Measurements from ENCODE around the gene ELAVL2. TPM values are rescaled to one million over a fixed set of nuclear protein-coding genes. Genes with fewer than 3 reads are reported as not detected.
A peak's percentile ranks its signal among the peaks of the same experiment; 100 is the strongest.

Gene ELAVL2
- total and polyA plus RNA-seq, 2 donors (not counting 3 experiments of a cell fraction or from before 2014, with no cell fraction given) = 0.06 to 0.20 TPM

DNA sequence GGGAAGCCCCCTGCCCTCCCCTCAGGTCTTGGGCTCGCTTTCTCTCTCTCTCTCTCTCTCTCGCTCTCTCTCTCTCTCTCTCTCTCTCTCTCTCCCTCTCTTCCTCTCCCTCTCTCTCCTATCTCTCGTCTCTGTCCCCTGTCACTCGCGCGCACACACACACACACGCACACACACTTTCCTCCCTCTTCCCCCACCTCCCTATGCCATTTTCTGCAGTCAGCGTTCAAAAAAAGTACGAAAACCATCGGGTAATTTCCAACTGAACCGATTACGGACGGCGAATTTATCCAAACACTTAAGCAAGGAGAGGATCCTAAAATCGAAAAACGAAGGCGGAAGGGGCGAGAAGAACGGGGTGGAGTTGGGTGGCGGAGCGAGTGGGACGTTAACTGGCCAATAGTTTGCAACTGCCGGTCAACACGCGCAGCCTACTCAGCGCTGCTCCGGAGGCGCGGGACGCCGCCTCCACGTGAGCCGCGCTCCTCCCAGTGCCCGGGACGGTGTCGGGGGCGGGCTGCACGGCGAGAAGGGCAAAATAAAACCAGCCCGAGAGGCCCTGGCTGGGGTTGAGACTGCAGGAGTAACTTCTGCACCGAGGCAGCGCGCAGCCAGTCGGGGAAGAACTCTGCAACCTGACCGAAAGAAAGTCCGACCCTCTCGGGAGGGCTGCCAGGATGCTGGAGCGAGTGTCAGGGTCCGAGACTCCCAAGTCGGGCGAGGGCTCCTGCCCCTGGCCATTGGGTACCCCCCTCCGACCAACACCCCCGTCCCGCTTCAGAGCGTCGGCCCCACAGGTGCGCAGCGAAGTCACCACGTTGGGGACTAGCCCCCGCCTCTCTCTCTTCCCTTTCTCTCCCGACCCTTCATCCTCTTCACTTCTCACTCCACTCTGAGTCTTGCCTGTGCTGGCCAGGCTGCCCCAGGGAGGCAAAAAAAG, 24.9 kb upstream of the ELAVL2 start:
- no peaks in the 10 kb centered on the region for H3K9me1 ChIP-seq (replicated peaks; ENCODE audit: control insufficient read depth, extremely low read depth, insufficient read depth, low read length)
- H4K20me1 ChIP-seq (replicated peaks; ENCODE audit: control insufficient read depth, extremely low read depth, insufficient read depth, low read length) = no peaks in the 10 kb centered on the region
- ChIA-PET POLR2A (no interaction called here), CTCF (no interaction called here)
- peak overlapping the region; percentile 46 for H2AFZ ChIP-seq (ENCODE audit: low read depth, low read length)
- H3K36me3 ChIP-seq (ENCODE audit: control insufficient read depth in 2 of 2, extremely low read depth in 1 of 2, insufficient read depth in 2 of 2, low read length in 2 of 2) = no peaks in the 10 kb centered on the region
- H3K4me2 ChIP-seq (ENCODE audit: insufficient read depth, low read length) = no peak overlapping the region
- no peak overlapping the region for H3K9ac ChIP-seq (replicated peaks; ENCODE audit: extremely low read depth, insufficient read depth, low read length)
- intact Hi-C loops (cut with micrococcal nuclease) = no loop called here
- H3K27ac ChIP-seq (ENCODE audit: insufficient read depth, low read depth, low read length) = no peak overlapping the region
- no peak overlapping the region for H3K4me3 ChIP-seq (replicated peaks in 1 of 3; ENCODE audit: insufficient read depth in 1 of 3, low read depth in 1 of 3, low read length in 3 of 3)
- TF ChIP-seq POLR2A (IDR thresholded peaks at IDR 0.05; ENCODE audit: low read depth, low read length) (no peak), EZH2 (IDR thresholded peaks at IDR 0.05; ENCODE audit: borderline replicate concordance, low read depth, low read length, severe bottlenecking) (peak; percentile 34)
- H3K27me3 ChIP-seq (ENCODE audit: control insufficient read depth in 2 of 2, insufficient read depth in 2 of 2, low read length in 2 of 2) = peaks cover 0 to 18% of the 10 kb centered on the region in 2 experiments
- FAIRE-seq (no peak), DNase-seq (ENCODE audit: low read depth, low spot score) (no peak)
- dilution Hi-C loops (cut with MboI; ENCODE audit: extremely low pct_ligation_motif_present, low sequenced_read_pairs) = no loop called here
- H3K79me2 ChIP-seq (ENCODE audit: control insufficient read depth, insufficient read depth, low read length) = no peaks in the 10 kb centered on the region
- BruUV-seq (replicated peaks) = no TSS peak
- no peaks in the 10 kb centered on the region for H3K9me3 ChIP-seq (replicated peaks; ENCODE audit: control insufficient read depth, insufficient read depth, low read length)
- no peaks in the 10 kb centered on the region for H3K4me1 ChIP-seq (ENCODE audit: control insufficient read depth, extremely low read depth, insufficient read depth, low read length)

DNA sequence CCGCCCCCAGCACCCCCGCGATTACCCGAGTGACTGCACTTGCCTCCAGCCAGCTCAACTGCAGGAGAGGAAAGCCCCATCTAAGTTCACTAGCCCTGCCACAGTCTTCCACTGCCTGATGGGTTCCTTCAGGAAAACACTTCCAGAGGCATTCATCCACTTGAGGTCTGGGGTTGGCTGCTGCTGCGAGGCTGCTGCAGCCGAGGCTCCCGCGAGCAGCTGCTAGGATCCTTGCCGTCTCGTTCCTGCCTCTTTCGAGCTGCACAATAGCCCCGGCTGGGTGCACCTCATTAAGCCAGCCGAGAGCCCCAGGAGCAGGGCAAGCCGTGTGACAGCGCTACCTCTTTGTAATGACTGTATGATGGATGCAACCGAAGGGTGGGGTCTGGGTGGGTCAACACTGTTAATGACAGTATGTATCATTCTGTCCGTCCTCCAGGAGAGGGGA, 24.2 kb upstream of the ELAVL2 start:
- Histone ChIP-seq H3K9ac (replicated peaks; ENCODE audit: extremely low read depth, insufficient read depth, low read length) (no peak overlapping the region), H3K4me3 (replicated peaks in 1 of 3; ENCODE audit: insufficient read depth in 1 of 3, low read depth in 1 of 3, low read length in 3 of 3) (no peak overlapping the region), H3K4me2 (ENCODE audit: insufficient read depth, low read length) (no peak overlapping the region), H4K20me1 (replicated peaks; ENCODE audit: control insufficient read depth, extremely low read depth, insufficient read depth, low read length) (no peaks in the 10 kb centered on the region), H3K79me2 (ENCODE audit: control insufficient read depth, insufficient read depth, low read length) (no peaks in the 10 kb centered on the region), H3K27me3 (ENCODE audit: control insufficient read depth in 2 of 2, insufficient read depth in 2 of 2, low read length in 2 of 2) (peaks cover 0 to 18% of the 10 kb centered on the region in 2 experiments), H3K9me3 (replicated peaks; ENCODE audit: control insufficient read depth, insufficient read depth, low read length) (no peaks in the 10 kb centered on the region), H3K27ac (ENCODE audit: insufficient read depth, low read depth, low read length) (no peak overlapping the region), H3K4me1 (ENCODE audit: control insufficient read depth, extremely low read depth, insufficient read depth, low read length) (no peaks in the 10 kb centered on the region), H3K36me3 (ENCODE audit: control insufficient read depth in 2 of 2, extremely low read depth in 1 of 2, insufficient read depth in 2 of 2, low read length in 2 of 2) (no peaks in the 10 kb centered on the region), H2AFZ (ENCODE audit: low read depth, low read length) (no peak overlapping the region), H3K9me1 (replicated peaks; ENCODE audit: control insufficient read depth, extremely low read depth, insufficient read depth, low read length) (no peaks in the 10 kb centered on the region)
- ChIA-PET POLR2A (no interaction called here), CTCF (no interaction called here)
- DNase-seq (ENCODE audit: low read depth, low spot score) (no peak), FAIRE-seq (no peak)
- intact Hi-C loops (cut with micrococcal nuclease) = no loop called here
- BruUV-seq (replicated peaks) = no TSS peak
- TF ChIP-seq MYC (IDR thresholded peaks at IDR 0.05; ENCODE audit: low read depth, low read length) = no peak
- TF ChIP-seq JUN (IDR thresholded peaks at IDR 0.05; ENCODE audit: borderline replicate concordance, insufficient read depth, insufficient read length, low read depth) = no peak
- no peak for TF ChIP-seq EZH2 (IDR thresholded peaks at IDR 0.05; ENCODE audit: borderline replicate concordance, low read depth, low read length, severe bottlenecking)
- no peak for TF ChIP-seq GATA2 (IDR thresholded peaks at IDR 0.05; ENCODE audit: insufficient read depth, insufficient read length, low read depth, low read length)
- dilution Hi-C loops (cut with MboI; ENCODE audit: extremely low pct_ligation_motif_present, low sequenced_read_pairs) = no loop called here

Measured in endothelial cell of umbilical vein (primary cell).